ENCODE results near the gene SPON1. TPM values are rescaled to one million over a fixed set of nuclear protein-coding genes. Genes with fewer than 3 reads are reported as not detected.

Gene SPON1
- total RNA-seq, 2 experiments from 2014 or later: 2.1 to 2.2 TPM

DNA sequence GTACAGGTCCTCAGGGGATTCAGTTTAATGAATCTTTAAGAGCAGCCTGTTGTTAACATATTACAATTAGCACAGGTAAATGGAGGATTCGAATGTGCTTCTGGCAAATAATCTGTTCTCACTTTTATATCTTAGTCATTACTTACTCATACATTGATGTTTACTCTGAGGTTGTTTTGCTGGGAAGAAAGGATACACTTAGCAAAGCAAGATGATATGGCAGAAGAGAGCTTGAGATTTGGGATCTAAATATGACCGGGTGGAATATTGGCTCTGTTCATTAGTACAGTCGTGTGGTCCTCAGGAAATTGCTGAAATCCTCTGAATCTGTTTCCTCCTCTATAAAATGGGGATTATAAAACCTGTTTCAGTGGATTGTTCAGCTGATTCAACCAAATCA is 59.7 kb downstream of the SPON1 start:
- Histone ChIP-seq H3K27me3 (ENCODE audit: control insufficient read depth in 1 of 2, insufficient read depth in 2 of 2, low read length in 2 of 2) (no peaks in the 10 kb centered on the region), H3K27ac (ENCODE audit: low read depth in 1 of 2, low read length in 2 of 2) (no peak overlapping the region), H3K4me3 (ENCODE audit: low read length) (no peak overlapping the region), H3K4me1 (ENCODE audit: insufficient read depth, low read length) (no peaks in the 10 kb centered on the region), H3K36me3 (ENCODE audit: insufficient read depth, low read length) (no peaks in the 10 kb centered on the region), H3K9me3 (ENCODE audit: control insufficient read depth in 1 of 2, insufficient read depth in 1 of 2, low read length in 2 of 2) (no peaks in the 10 kb centered on the region)
- Mint-ChIP-seq H3K4me3 (no peak overlapping the region), H3K27me3 (no peaks in the 10 kb centered on the region), H3K4me1 (ENCODE audit: low read depth) (no peaks in the 10 kb centered on the region), H3K27ac (no peak overlapping the region), H3K9me3 (no peaks in the 10 kb centered on the region), H3K36me3 (ENCODE audit: low read depth) (no peaks in the 10 kb centered on the region)
- TF ChIP-seq, protein P1, sequence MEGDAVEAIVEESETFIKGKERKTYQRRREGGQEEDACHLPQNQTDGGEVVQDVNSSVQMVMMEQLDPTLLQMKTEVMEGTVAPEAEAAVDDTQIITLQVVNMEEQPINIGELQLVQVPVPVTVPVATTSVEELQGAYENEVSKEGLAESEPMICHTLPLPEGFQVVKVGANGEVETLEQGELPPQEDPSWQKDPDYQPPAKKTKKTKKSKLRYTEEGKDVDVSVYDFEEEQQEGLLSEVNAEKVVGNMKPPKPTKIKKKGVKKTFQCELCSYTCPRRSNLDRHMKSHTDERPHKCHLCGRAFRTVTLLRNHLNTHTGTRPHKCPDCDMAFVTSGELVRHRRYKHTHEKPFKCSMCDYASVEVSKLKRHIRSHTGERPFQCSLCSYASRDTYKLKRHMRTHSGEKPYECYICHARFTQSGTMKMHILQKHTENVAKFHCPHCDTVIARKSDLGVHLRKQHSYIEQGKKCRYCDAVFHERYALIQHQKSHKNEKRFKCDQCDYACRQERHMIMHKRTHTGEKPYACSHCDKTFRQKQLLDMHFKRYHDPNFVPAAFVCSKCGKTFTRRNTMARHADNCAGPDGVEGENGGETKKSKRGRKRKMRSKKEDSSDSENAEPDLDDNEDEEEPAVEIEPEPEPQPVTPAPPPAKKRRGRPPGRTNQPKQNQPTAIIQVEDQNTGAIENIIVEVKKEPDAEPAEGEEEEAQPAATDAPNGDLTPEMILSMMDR (IDR thresholded peaks at IDR 0.05): no peak
- POLR2A ChIA-PET: no interaction called here
- CTCF ChIA-PET: interaction anchor here (1.5 kb wide), 1 partner anchor 32 kb away, joined by 4 read pairs; no protein-coding TSS in a partner anchor
- ATAC-seq (ENCODE audit: poor library complexity): no peak
- intact Hi-C loops (cut with DNase I, micrococcal nuclease): no loop called here
- no peak for DNase-seq

DNA sequence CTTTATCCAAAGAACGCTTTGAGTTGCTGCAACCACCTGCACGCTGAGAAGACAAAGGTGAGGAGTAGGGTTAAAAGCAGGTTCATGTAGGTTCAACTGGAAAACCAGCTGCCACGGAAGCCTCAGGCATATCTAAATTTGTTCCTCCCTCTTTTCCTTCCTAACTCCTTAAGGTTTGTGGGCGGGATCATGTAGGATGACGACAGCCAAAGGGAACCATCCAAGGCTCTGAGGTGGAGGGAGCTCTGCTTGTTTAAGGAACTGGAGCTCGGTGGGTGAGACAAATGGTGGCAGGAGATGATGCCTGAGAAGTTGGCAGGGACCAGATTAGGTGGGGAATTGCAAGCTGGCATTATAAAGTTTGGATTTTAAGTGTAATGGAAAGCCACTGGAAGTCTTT is 60.3 kb downstream of the SPON1 start:
- H3K27ac Mint-ChIP-seq: no peak overlapping the region
- POLR2A ChIA-PET: interaction anchor here (1.1 kb wide), 1 partner anchor 53 kb away, joined by 3 read pairs; no protein-coding TSS in a partner anchor
- H3K4me1 Mint-ChIP-seq (ENCODE audit: low read depth): no peaks in the 10 kb centered on the region
- Histone ChIP-seq H3K4me3 (ENCODE audit: low read length) (no peak overlapping the region), H3K27me3 (ENCODE audit: control insufficient read depth in 1 of 2, insufficient read depth in 2 of 2, low read length in 2 of 2) (no peaks in the 10 kb centered on the region), H3K27ac (ENCODE audit: low read depth in 1 of 2, low read length in 2 of 2) (no peak overlapping the region), H3K4me1 (ENCODE audit: insufficient read depth, low read length) (no peaks in the 10 kb centered on the region), H3K9me3 (ENCODE audit: control insufficient read depth in 1 of 2, insufficient read depth in 1 of 2, low read length in 2 of 2) (no peaks in the 10 kb centered on the region), H3K36me3 (ENCODE audit: insufficient read depth, low read length) (no peaks in the 10 kb centered on the region)
- DNase-seq (no peak), ATAC-seq (ENCODE audit: poor library complexity) (no peak)
- intact Hi-C loops (cut with DNase I, micrococcal nuclease): no loop called here
- no peak overlapping the region for H3K4me3 Mint-ChIP-seq
- no peaks in the 10 kb centered on the region for H3K36me3 Mint-ChIP-seq (ENCODE audit: low read depth)
- H3K27me3 Mint-ChIP-seq: no peaks in the 10 kb centered on the region
- TF ChIP-seq, protein P1 (IDR thresholded peaks at IDR 0.05): no peak
- CTCF ChIA-PET: interaction anchor here (1.5 kb wide), 1 partner anchor 31 kb away, joined by 4 read pairs; no protein-coding TSS in a partner anchor
- no peaks in the 10 kb centered on the region for H3K9me3 Mint-ChIP-seq

DNA sequence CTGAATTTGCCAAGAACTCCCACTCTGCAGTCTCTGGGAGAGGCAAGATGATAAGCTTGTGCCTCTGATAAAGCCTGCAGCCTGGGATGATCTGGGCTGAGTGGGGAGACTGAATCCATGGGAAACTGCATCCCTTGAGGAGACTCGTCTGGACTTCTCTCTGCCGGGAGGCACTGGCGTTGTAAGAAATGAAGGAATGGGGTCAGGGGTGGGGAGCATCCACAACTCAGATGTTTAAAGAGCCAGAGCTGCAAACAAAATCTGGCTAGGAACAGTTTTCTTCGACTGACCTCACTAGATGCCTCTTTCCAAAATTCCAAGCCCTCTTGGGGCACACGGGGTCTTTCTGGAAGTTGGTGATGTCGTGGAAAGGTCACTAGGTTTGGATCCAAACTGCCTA is 64.4 kb downstream of the SPON1 start:
- TF ChIP-seq, protein P1 (IDR thresholded peaks at IDR 0.05): no peak
- H3K9me3 Mint-ChIP-seq: no peaks in the 10 kb centered on the region
- POLR2A ChIA-PET: no interaction called here

More for the DNA sequence above, 64.4 kb downstream of the SPON1 start:
- Mint-ChIP-seq H3K4me1 (ENCODE audit: low read depth) (no peaks in the 10 kb centered on the region), H3K27me3 (no peaks in the 10 kb centered on the region), H3K27ac (no peak overlapping the region), H3K36me3 (ENCODE audit: low read depth) (no peaks in the 10 kb centered on the region), H3K4me3 (no peak overlapping the region)
- CTCF ChIA-PET: no interaction called here
- Histone ChIP-seq H3K4me1 (ENCODE audit: insufficient read depth, low read length) (no peaks in the 10 kb centered on the region), H3K27ac (ENCODE audit: low read depth in 1 of 2, low read length in 2 of 2) (no peak overlapping the region), H3K9me3 (ENCODE audit: control insufficient read depth in 1 of 2, insufficient read depth in 1 of 2, low read length in 2 of 2) (no peaks in the 10 kb centered on the region), H3K36me3 (ENCODE audit: insufficient read depth, low read length) (no peaks in the 10 kb centered on the region), H3K27me3 (ENCODE audit: control insufficient read depth in 1 of 2, insufficient read depth in 2 of 2, low read length in 2 of 2) (no peaks in the 10 kb centered on the region), H3K4me3 (ENCODE audit: low read length) (no peak overlapping the region)
- DNase-seq (no peak), ATAC-seq (ENCODE audit: poor library complexity) (no peak)
- intact Hi-C loops (cut with DNase I, micrococcal nuclease): no loop called here
